BLaER1 treated with 17β-estradiol and CSF1 and Interleukin-3, amounts not matched to agents 10 nM and 100 nM (cell line): ENCODE measurements around the gene PRR15L.

ENCODE experiments used
- H3K27ac ChIP-seq, 11 experiments: shearing (Covaris generic); formaldehyde crosslinking; 2 replicates each; pipeline ENCODE4 v1.8.1; 2022
- H3K27me3 ChIP-seq, 11 experiments: shearing (Covaris generic); formaldehyde crosslinking; 2 replicates each; pipeline ENCODE4 v1.8.1; 2022
- H3K36me3 ChIP-seq, 11 experiments: shearing (Covaris generic); formaldehyde crosslinking; 2 replicates each; pipeline ENCODE4 v1.8.1; 2022
- H3K4me1 ChIP-seq, 10 experiments: shearing (Covaris generic); formaldehyde crosslinking; 2 replicates each; pipeline ENCODE4 v1.8.1; 2022
- H3K4me2 ChIP-seq, 11 experiments: shearing (Covaris generic); formaldehyde crosslinking; 2 replicates each; pipeline ENCODE4 v1.8.1; 2022
- H3K4me3 ChIP-seq, 10 experiments: shearing (Covaris generic); formaldehyde crosslinking; 2 replicates each; pipeline ENCODE4 v1.8.1; 2022
- H3K9ac ChIP-seq, 11 experiments: shearing (Covaris generic); formaldehyde crosslinking; 2 replicates each; pipeline ENCODE4 v1.8.1; 2022
- H3K9me3 ChIP-seq, 11 experiments: shearing (Covaris generic); formaldehyde crosslinking; replicated peaks in 1 of 11; 2 replicates each; pipeline ENCODE4 v1.8.1; 2022
- H4K20me1 ChIP-seq, 11 experiments: shearing (Covaris generic); formaldehyde crosslinking; 2 replicates each; pipeline ENCODE4 v1.8.1; 2022
- Cebpa-rat ChIP-seq, 11 experiments: shearing (Covaris generic); IDR thresholded peaks; 2 replicates each; pipeline ENCODE4 v1.8.1; 2022

PRR15L gene

GRCh38 chr17:47915776-47916398 lies 41.8 kb downstream of the PRR15L start:
- peaks cover 37 to 75% (median 58%) of the 10 kb centered on the region in 11 experiments for H3K36me3 ChIP-seq
- H3K4me2 ChIP-seq, result no peak overlapping the region
- peaks cover 14 to 31% (median 20%) of the 10 kb centered on the region in 10 experiments for H3K4me1 ChIP-seq
- TF ChIP-seq Cebpa-rat (IDR thresholded peaks at IDR 0.05), result no peak
- H3K27me3 ChIP-seq, result no peaks in the 10 kb centered on the region
- H4K20me1 ChIP-seq, result peaks cover 0 to 32% (median 10%) of the 10 kb centered on the region in 11 experiments; a peak in 10 of 22 replicates
- no peaks in the 10 kb centered on the region for H3K9me3 ChIP-seq
- H3K4me3 ChIP-seq, result no peak overlapping the region
- no peak overlapping the region for H3K9ac ChIP-seq
- peak overlapping the region in 1 of 11 experiments; percentile 30; a peak in 3 of 22 replicates for H3K27ac ChIP-seq

- peak overlapping the region in 2 of 11 experiments; percentile 5 to 13; a peak in 1 of 22 replicates for H3K27ac ChIP-seq
- H3K9ac ChIP-seq, result no peak overlapping the region
- H3K27me3 ChIP-seq, result no peaks in the 10 kb centered on the region
- peak overlapping the region in 5 of 11 experiments; percentile 1 to 35 (median 31); a peak in 6 of 22 replicates for H3K4me2 ChIP-seq
- peaks cover 0 to 42% (median 10%) of the 10 kb centered on the region in 11 experiments; a peak in 10 of 22 replicates for H4K20me1 ChIP-seq
- H3K36me3 ChIP-seq, result peaks cover 42 to 73% (median 56%) of the 10 kb centered on the region in 11 experiments
- H3K9me3 ChIP-seq, result no peaks in the 10 kb centered on the region
- peaks cover 13 to 26% (median 20%) of the 10 kb centered on the region in 10 experiments for H3K4me1 ChIP-seq
- H3K4me3 ChIP-seq, result no peak overlapping the region
- no peak for TF ChIP-seq Cebpa-rat (IDR thresholded peaks at IDR 0.05)
Observed at GRCh38 chr17:47914306-47914948, 43.3 kb downstream of the PRR15L start.

GRCh38 chr17:47913050-47913449 lies 44.6 kb downstream of the PRR15L start:
- TF ChIP-seq Cebpa-rat (IDR thresholded peaks at IDR 0.05), result no peak

GRCh38 chr17:47907932-47908562 lies 49.6 kb downstream of the PRR15L start:
- Histone ChIP-seq H3K27ac (peak overlapping the region in 10 of 11 experiments; percentile 7 to 73 (median 52); a peak in 15 of 22 replicates), H3K9me3 (no peaks in the 10 kb centered on the region), H3K4me3 (peak overlapping the region in 2 of 10 experiments; percentile 1 to 9; a peak in 2 of 20 replicates), H4K20me1 (peaks cover 0 to 67% (median 26%) of the 10 kb centered on the region in 11 experiments; a peak in 13 of 22 replicates), H3K4me1 (peaks cover 23 to 44% (median 30%) of the 10 kb centered on the region in 10 experiments), H3K36me3 (peaks cover 41 to 70% (median 61%) of the 10 kb centered on the region in 11 experiments), H3K9ac (peak overlapping the region in 10 of 11 experiments; percentile 4 to 60 (median 29); a peak in 12 of 22 replicates), H3K27me3 (no peaks in the 10 kb centered on the region), H3K4me2 (peak overlapping the region; percentile 54 to 79 (median 70))
- peak in 7 of 11 experiments; percentile 28 to 92 (median 49); a peak in 8 of 22 replicates for TF ChIP-seq Cebpa-rat (IDR thresholded peaks at IDR 0.05)

More at GRCh38 chr17:47913050-47913449, 44.6 kb downstream of the PRR15L start:
- H3K9me3 ChIP-seq, result no peaks in the 10 kb centered on the region
- H3K27me3 ChIP-seq, result no peaks in the 10 kb centered on the region
- peaks cover 14 to 34% (median 23%) of the 10 kb centered on the region in 10 experiments for H3K4me1 ChIP-seq
- peaks cover 45 to 72% (median 58%) of the 10 kb centered on the region in 11 experiments for H3K36me3 ChIP-seq
- peaks cover 0 to 55% (median 11%) of the 10 kb centered on the region in 11 experiments; a peak in 12 of 22 replicates for H4K20me1 ChIP-seq
- H3K9ac ChIP-seq, result no peak overlapping the region
- no peak overlapping the region for H3K4me2 ChIP-seq
- no peak overlapping the region for H3K4me3 ChIP-seq
- no peak overlapping the region for H3K27ac ChIP-seq

GRCh38 chr17:47906443-47906842 lies 51.2 kb downstream of the PRR15L start:
- TF ChIP-seq Cebpa-rat (IDR thresholded peaks at IDR 0.05), result no peak
- H3K9ac ChIP-seq, result no peak overlapping the region; a peak in 1 of 22 replicates
- no peaks in the 10 kb centered on the region for H3K9me3 ChIP-seq
- H3K27ac ChIP-seq, result peak overlapping the region in 5 of 11 experiments; percentile 23 to 73 (median 62); a peak in 6 of 22 replicates
- peaks cover 23 to 51% (median 35%) of the 10 kb centered on the region in 10 experiments for H3K4me1 ChIP-seq
- H3K4me3 ChIP-seq, result no peak overlapping the region
- peaks cover 4 to 64% (median 23%) of the 10 kb centered on the region in 11 experiments; a peak in 14 of 22 replicates for H4K20me1 ChIP-seq
- H3K36me3 ChIP-seq, result peaks cover 48 to 85% (median 63%) of the 10 kb centered on the region in 11 experiments
- H3K4me2 ChIP-seq, result peak overlapping the region in 6 of 11 experiments; percentile 68 to 79 (median 70); a peak in 7 of 22 replicates
- H3K27me3 ChIP-seq, result no peaks in the 10 kb centered on the region

- Histone ChIP-seq H3K4me1 (peaks cover 32 to 63% (median 47%) of the 10 kb centered on the region in 10 experiments), H4K20me1 (peaks cover 4 to 64% (median 25%) of the 10 kb centered on the region in 11 experiments; a peak in 14 of 22 replicates), H3K27ac (no peak overlapping the region), H3K4me3 (no peak overlapping the region), H3K9me3 (no peaks in the 10 kb centered on the region), H3K27me3 (no peaks in the 10 kb centered on the region), H3K9ac (no peak overlapping the region), H3K4me2 (no peak overlapping the region), H3K36me3 (peaks cover 49 to 88% (median 66%) of the 10 kb centered on the region in 11 experiments)
- no peak for TF ChIP-seq Cebpa-rat (IDR thresholded peaks at IDR 0.05)
Observed at GRCh38 chr17:47905221-47905733, 52.4 kb downstream of the PRR15L start.

GRCh38 chr17:47902039-47902744 lies 55.5 kb downstream of the PRR15L start:
- Histone ChIP-seq H3K4me1 (peaks cover 45 to 73% (median 60%) of the 10 kb centered on the region in 10 experiments), H3K4me3 (no peak overlapping the region), H3K36me3 (peaks cover 44 to 83% (median 62%) of the 10 kb centered on the region in 11 experiments), H4K20me1 (peaks cover 4 to 56% (median 24%) of the 10 kb centered on the region in 11 experiments; a peak in 13 of 22 replicates), H3K9me3 (no peaks in the 10 kb centered on the region), H3K27me3 (no peaks in the 10 kb centered on the region), H3K27ac (peak overlapping the region in 1 of 11 experiments; percentile 7; a peak in 1 of 22 replicates), H3K4me2 (no peak overlapping the region), H3K9ac (no peak overlapping the region)
- TF ChIP-seq Cebpa-rat (IDR thresholded peaks at IDR 0.05), result no peak
